H4 (cell line): ENCODE measurements around the gene MFSD6L. TPM values are rescaled to one million over a fixed set of nuclear protein-coding genes. Genes with fewer than 3 reads are reported as not detected.
A peak's percentile ranks its signal among the peaks of the same experiment; 100 is the strongest.

Experiments
- DNase-seq: peaks from one replicate; pipeline ENCODE4 v3.0.0-alpha.2; 2015; ENCODE audit warnings: low spot score
- total RNA-seq: library from RNA; depleted of rRNA; stranded (reverse); fragments of >200 nt; shearing (Covaris generic); gene quantifications from 2 replicates; pipeline ENCODE4 v1.2.3, GENCODE V29; 2014; rRNA removed

Gene MFSD6L, protein sequence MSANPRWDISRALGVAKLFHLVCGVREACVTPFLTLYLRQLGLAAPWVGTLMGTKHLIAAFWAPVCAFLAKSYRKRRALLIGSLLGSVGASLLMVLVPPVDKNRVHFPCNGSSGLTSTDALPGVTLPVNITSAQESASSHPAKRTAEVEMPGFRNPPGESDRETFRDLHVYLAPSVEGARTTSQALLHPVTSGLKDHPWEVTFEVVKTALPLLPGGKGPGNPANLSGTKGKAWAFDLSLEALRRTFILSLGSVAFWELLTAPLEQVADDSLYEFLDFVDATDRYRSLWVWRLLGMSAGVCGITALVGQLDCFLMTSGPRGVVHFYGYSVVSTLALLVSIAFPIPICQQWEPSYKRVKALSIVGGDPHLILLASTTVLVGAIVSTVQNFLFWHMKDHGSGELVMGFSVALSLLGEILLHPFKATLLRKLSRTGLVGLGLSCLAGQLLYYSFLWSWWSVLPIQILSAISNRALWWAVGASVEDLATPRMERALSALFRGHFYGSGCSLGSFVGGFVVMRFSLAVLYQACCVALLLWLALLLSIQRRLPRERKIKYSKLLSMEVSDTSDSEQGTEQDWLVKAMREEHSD
- not detected in 2 replicates for total RNA-seq

DNA sequence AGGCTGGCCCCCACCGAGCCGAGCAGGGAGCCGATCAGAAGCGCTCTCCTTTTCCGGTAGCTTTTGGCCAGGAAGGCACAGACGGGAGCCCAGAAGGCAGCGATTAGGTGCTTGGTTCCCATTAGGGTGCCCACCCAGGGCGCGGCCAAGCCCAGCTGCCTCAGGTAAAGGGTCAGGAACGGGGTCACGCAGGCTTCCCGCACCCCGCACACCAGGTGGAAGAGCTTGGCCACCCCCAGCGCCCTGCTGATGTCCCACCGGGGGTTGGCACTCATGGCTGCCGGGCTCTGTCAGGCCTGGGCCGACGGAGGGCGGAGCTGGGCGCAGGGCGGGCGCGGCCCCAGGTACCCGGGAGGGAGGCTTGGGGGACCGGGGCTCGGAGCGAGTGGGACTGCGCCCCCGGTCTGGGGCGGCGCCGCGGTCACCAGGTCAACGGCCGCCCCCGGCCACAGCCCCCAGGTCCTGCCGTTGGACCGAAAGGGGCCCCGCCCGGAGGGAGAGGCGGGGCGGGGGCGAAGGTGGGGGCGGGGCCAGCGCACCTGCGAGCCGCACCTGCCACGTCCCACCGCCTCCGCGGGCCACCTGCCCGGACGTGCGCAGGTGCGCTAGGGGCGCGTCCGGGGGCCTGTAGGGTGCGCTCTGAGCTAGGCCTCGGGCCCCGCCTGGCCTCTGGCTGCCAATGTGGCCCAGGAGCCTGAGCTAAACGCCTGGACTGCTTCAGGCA, at the start of gene MFSD6L:
Gene MFSD6L (minus strand): TSS at position 520 of the 724 bp plus-strand sequence. CDS start 245 bp downstream, at position 275.
- no peak for DNase-seq

DNA sequence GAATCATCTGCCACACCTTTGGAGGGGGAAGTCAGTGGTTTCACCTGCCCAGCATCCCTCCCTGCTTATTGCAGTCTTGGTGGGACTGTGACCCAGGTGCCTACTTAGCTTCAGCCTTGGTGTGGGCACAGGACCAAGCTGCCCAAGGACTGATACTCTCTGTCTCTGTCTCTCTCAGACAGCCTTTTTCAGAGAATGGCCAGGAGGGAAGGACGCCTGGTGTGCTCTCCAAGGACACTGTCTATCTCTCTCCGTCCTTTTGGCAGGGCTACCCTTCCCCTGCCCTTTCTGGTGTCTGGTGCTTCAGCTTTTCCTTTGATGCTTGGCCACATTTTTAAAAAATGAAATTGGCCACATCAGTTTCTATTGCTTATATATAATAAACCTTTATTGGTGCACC, 48.7 kb upstream of the MFSD6L start:
- no peak for DNase-seq

DNA sequence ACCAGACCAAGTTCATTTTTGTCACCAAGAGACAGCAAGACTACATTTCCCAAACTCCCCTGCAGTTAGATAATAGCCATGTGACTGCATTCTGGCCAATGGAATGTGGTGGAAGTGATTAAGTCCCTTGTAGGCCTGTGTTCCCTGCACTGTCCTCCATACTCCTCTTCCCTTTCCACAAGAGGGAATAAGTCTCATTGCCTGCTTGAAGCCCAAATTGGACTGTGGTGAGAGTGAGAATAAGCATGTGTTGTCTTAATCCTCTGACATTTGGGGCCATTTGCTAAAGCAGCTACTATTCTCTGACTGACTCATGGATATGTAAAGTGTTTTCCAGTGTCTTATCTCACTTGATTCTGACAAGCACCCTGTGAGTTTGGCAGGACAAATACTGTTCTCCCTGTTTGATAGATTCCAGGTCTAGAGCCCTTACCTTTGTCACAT, 47.6 kb upstream of the MFSD6L start:
- peak; percentile 18 for DNase-seq

DNA sequence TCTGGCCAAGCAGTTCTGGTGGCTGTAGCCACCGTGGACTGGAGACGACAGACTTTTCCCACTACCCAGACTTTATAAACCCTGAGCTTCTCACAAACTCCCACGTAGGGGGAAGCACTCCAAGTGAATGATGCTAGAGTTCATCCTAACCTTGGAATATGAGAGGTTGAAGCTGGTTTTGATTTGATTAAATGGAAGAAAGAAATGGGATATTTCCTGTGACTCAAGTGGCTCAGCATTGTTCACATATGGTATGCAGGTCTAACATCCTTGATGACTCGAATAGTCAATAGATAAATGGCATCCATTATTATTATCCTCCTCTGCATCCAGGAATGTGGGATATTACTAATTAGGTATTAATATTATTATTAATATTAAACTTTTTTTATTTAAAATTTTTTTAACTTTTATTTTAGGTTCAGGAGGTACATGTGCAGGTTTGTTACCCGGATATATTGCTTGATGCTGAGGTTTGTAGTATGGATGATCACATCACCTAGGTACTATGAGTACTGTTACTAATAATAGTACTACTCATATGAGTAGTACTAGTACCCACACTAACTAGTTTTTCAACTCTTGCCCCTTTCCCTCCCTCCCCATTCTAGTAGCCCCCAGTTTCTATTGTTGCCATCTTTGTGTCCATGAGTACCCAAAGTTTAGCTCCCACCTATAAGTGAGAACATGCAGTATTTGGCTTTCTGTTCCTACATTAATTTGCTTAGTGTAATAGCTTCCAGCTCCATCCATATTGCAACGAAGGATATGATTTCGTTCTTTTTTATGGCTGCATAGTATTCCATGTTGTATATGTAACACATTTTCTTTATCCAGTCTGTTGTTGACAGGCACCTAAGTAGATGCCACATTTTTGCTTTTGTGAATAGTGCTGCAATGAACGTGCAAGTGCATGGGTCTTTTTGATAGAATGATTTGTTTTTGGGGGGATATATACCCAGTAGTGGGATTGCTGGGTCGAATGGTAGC, 45.4 kb upstream of the MFSD6L start:
- DNase-seq = no peak

DNA sequence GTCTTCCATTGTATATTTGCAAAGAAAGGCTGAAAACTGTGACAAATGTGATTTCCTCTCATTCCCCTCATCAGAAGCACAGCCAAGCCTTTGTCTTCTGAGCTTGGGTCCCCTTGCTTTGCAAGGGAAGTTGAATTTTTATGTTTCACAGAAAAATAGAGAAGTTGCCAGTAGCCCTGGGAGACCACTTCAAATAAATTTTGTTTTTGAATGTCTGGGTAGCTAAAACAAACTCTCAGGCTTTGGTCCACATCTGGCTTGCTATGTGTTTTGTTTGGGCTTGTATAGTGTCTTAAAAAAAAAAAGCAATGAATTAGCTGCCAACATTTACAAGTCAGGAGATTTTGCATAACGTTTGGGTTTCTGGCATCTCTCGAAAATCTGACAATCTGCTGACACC, 44.2 kb upstream of the MFSD6L start:
- DNase-seq = no peak

DNA sequence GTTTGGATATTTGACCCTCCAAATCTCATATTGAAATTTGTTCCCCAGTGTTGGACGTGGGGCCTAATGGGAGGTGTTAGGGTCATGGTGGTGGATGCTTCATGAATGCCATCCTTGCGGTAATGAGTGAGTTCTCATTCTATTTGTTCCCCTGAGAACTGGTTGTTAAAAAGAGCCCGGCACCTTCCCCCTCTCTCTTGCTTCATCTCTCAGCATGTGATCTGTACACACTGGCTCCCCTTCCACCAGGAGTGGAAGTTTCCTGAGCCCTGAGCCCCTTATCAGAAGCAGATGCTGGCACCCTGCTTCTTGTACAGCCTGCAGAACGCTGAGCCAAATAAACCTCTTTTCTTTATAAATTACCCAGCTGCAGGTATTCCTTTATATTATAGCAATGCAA, 42.7 kb upstream of the MFSD6L start:
- DNase-seq = no peak

DNA sequence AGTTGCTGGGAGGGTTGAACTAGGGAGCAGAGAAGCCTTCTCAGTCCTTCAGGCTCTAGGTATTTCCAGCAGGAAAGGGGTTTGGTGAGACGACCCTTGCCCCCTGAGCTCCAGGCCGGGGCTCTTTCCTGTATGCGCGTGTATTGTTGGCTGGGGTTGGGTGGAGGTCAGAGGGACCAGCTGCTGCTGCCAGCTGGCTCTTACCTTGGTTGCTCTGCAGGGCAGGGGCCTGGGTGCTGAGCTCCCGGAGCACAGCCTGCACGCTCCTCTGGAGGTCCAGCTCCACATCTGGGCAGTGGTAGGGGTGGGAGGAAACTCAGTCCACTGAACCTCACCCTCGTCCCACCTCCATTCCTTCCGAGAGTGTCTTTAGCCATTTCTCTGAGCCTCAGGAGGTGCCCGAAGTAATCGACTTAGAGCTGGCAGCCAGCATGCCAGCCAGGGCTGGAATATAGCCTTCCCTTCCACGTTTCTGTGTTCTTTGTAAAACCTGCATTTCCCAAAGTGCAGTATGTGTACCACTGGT, 40.3 kb upstream of the MFSD6L start:
- no peak for DNase-seq

DNA sequence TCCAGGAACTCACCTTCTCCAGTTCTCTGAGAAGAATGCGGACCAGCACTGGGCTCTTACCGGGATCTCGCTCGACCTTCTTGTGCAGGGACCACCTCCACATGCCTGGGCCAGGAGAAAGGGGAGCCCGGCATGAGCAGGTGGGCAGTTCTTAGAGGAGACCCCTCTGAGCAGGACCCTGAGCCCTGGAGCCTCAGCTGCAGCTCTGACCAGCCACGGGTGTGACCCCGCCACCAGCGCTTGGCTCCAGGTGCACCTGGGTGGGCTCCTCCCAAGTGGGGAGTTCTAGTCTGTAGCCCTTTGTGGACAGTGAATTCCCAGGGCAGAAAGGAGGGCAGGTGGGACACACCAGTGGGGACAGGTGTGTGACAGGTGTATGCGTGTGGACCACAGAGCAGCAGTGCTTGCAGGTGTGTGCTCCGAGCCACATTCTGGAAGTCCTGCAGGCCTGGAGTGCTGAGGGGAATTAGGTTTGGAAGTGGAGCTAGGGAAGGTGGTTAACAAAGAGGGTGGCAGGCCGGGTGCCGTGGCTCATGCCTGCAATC, 39.5 kb upstream of the MFSD6L start:
- DNase-seq = no peak

DNA sequence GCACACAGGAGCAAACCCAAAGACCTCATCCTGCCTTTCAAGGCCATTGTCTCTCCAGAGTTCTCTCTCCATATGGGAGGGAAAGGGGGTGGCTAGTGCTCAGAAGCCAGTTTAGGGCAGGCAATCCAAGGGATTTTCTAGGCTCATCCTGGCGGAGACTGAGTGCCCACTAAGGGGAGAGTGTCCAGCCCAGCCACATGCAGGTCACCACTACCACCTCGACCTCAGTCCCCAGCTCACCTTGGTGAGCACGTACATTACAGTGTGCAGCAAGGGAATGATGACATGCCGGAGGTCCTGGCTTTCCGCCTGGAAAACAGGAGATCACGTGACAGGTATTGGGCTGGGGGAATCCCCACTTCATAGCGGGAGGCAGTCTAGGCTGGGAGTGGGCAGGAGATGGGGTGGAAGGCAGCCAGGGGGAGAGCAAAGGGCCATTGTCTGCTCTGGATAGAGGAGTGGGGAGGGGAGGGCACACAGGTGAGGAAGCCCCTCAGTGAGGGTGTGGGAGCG, 38.5 kb upstream of the MFSD6L start:
- DNase-seq = peak; percentile 25

DNA sequence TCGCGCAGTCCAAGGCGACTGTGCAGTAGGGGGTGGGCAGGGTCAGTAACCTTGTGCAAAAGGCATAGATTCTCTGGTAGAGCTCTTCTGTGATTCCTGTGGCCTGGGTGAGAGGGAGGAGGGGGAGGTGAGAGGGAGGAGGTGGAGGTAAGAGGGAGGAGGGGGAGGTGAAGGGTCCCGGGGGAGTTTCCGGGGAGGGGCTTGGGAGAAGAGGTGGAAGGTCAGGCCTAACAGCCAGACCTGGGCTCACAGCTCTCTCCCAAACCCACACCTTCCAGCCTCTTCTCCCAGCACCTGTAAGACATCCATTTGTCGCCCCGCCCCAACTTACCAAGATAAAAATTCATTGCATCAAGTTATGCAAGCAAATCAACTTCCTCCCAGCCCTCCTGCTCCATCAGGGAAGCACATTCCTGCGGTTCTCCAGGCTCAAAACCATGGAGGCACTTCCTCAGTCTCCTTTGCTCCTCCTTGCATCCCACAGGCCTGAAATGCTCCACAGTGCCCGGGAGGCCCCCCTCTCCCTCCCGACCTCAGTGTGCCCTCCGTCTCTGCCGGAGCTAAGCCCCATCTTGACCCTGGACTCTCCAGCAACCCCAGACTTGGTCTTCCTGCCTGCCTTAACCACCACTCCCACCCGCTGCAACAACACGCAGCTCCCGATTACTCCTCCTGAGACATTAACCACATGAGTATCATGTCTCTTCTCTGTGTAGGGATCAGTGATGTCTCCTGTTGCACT, 37.8 kb upstream of the MFSD6L start:
- no peak for DNase-seq

DNA sequence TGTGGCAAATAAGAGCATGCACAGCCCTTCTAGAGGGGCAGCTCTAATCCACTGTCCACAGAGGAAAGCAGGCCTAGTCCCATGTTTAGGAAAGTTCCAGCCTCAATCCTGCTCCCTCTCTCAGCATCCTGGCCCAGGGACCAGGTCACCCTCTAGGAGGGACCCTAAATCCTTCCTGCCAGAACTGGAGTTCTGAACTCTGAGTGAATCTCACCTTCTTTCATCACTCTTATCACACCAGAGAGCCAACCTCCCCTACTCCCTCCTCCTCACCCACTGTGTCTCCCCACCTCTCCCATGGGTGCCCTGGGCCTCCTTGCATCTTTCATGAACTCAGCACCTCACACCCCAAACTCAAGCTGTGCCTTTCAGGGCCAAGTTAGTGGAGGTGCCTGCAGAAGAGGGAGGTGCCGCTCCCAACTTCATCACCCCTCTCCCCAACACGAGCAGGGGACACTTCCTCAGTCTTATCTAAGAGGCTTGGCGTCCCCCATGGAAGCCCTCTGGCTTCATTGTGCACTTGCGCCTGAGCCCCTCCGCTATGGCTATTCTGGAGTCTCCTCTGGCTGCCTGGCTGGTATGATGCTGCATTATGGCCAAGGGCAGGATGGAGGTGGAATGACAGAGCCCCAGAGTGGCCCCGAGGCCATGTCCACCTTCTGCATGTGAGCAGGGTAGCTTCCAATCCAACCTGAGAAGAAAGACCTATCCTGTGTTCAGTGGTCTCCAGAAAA, 36.6 kb upstream of the MFSD6L start:
- no peak for DNase-seq

DNA sequence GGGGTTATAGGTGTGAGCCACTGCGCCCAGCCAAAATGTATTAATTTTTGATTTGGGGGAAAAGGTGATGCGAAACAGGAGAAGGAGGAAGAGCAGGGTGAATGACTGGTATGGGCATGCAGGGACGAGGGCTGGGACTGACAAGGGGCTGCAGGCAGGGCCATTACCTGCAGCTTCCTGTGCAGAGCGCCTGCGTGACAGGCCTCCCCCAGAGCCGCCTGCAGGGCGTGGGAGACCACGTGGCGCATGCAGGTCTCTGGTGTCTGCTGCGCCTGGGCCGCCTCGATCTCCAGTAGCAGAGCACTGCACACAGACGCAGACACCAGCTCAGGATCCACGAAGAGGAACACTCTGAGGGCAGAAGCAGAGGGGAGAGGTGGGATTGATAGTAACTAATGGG, 35.9 kb upstream of the MFSD6L start:
- DNase-seq = no peak

DNA sequence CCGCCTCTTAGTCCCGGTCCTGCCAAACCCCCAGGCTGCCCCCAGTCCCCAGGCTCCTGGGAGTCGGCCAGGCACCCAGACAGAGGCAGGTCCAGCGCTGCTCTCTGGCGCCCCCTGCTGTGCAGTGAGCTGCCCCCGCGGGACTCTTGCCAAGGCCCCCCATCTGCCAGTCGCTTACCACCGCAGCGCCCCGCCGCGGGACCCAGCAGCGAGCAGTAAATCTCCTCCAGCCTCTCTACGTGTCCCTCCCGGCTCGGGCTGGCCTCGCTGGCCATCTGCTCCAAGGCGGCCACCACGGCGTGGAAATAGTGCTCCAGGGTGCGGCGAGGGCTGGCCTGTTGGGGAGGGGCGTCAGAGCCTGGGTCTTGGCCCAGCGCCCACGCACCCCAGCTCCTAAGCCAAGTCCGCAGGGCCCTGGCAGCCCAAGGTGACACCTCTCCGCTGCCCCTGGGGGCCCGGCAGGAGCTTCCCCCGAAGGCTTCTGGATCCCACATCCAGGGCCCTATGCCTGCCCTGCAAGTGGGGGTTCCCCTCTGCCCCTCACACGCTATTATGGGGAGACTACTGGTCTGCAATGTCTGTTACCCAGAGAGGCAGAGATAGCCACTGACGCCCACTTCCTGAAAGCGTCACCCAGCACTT, 33.7 kb upstream of the MFSD6L start:
- no peak for DNase-seq

DNA sequence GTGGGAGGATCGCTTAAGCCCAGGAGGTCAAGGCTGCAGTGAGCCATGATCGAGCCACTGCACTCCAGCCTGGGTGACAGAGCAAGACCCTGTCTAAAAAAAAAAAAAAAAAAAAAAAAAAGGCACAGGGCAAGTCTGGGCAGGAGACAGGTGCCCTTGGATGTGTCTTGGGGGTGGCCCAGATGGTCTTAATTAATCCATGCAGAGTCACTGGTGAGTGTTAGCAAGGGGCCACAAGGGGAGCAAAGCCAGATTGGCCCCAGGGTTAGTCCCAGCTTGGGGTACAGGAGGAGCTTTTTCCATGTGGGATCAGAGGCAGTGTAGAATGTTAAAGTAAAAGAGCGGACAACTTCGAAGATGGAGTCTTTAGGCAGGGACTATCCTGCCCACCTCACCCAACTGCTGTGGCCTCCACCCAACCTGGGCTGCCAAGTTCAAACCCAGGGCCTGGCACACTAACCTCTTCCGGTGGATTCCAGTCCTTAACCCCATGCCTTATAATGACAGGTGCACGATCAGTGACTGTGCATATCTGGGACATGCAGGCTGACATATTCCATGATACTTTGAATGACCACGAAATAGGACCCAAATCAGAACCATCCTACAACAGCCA, 32.2 kb upstream of the MFSD6L start:
- no peak for DNase-seq

DNA sequence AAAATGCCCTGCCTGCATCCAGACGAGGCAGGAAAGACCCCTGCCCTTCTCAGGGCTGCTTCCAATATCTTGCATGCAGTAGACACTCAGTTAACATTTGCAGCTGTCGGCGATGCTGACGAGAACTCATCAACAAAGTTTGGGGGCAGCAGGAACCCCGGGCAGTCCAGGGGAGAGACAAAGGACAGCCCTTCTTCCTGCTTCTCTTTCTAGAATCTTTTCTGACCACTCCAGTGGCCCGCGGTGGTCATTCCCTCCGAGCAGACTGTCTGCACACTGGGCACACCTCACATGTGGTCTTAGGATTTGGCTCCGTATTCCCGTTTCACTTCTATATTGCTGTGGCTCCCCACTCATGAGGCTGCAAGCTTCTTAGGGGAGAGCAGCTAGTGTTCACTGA, 31.0 kb upstream of the MFSD6L start:
- DNase-seq = no peak

DNA sequence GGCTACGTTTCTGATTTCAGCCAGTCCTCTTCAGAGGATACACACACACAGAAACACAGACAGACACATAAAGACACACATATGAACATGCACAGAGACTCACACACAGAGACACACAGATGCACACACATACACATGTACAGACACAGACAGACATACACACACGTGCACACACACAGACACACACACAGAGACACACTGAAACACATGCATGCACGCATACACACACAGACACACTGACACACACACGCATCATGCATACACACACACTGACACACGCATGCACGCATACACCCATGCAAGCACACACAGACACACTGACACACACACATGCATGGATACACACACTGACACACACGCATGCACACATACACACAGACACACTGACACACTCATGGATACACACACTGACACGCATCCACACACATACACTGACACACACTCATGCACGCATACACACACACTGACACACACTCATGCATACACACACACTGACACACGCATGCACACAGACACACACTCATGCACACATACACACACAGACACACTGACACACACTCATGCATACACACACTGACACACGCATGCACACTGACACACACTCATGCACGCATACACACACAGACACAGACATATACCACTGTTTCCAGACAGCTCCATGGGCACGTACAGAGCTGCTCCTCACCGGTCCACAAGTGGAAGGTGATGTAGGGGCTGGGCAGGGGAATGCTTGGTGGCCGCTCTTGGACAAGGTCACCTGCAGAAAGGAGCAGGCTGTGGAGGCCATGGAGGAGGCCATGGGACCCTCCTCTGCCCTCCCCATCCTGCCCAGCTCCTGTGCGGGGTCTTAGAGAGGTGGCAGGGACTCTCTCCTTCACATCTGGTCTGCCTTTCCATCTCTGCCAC, 30.1 kb upstream of the MFSD6L start:
- no peak for DNase-seq

DNA sequence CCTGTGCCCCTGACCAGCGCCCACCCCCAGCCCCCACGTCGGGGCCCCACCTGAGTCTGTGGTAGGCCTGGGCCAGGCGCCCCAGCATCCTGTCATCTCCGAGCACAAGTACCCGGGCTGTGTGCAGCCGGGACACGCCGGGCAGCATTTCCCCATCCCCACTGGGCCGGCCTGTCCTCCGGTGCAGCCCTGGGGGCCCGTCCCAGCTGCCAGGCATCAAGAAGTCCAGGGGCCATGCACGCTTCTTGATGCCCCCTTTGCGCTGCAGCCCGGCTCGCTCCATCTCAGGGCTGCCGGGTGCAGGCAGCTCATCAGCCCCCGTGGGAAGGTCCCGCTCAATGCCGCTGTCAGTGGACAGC, 29.3 kb upstream of the MFSD6L start:
- DNase-seq = no peak
